ENCODE results near the gene CST3. TPM values are rescaled to one million over a fixed set of nuclear protein-coding genes. Genes with fewer than 3 reads are reported as not detected.

Gene CST3
- total and polyA plus RNA-seq, 11 donors = 240 to 1,194 (median 611) TPM

- WGBS, 4 donors = 95 to 97% (median 96%) methylated on average over 7 of the region's 7 CpGs
- H3K9me3 ChIP-seq = no peaks in the 10 kb centered on the region
- no peak for TF ChIP-seq CTCF (IDR thresholded peaks at IDR 0.05)
- TF ChIP-seq POLR2A (IDR thresholded peaks at IDR 0.05) = no peak
- ATAC-seq = no peak
- DNase-seq = no peak
- H3K36me3 ChIP-seq = no peaks in the 10 kb centered on the region
- H3K4me1 ChIP-seq = peaks cover 0 to 58% (median 7%) of the 10 kb centered on the region in 12 donors
- H3K27me3 ChIP-seq = no peaks in the 10 kb centered on the region
- intact Hi-C loops (cut with DNase I) = no loop called here
- no peak overlapping the region for H3K4me3 ChIP-seq
- H3K27ac ChIP-seq = no peak overlapping the region
These were observed 6.4 kb upstream of the CST3 start for GRCh38 chr20:23644164-23644563.

GRCh38 chr20:23643659-23644058 lies 5.9 kb upstream of the CST3 start:
- peak overlapping the region in 1 of 12 donors; percentile 68 for H3K27ac ChIP-seq
- no peaks in the 10 kb centered on the region for H3K36me3 ChIP-seq
- ATAC-seq (no peak), DNase-seq (no peak)
- H3K9me3 ChIP-seq = no peaks in the 10 kb centered on the region
- TF ChIP-seq CTCF (IDR thresholded peaks at IDR 0.05) (no peak), POLR2A (IDR thresholded peaks at IDR 0.05) (no peak)
- H3K4me1 ChIP-seq = peaks cover 0 to 63% (median 7%) of the 10 kb centered on the region in 12 donors
- no peaks in the 10 kb centered on the region for H3K27me3 ChIP-seq
- WGBS, 4 donors = 79 to 84% (median 83%) methylated on average over 6 of the region's 6 CpGs
- no peak overlapping the region for H3K4me3 ChIP-seq
- intact Hi-C loops (cut with DNase I) = no loop called here

GRCh38 chr20:23641936-23642751 lies 4.4 kb upstream of the CST3 start:
- ATAC-seq (peak in 1 of 4 donors; percentile 13), DNase-seq (no peak)
- H3K27me3 ChIP-seq = no peaks in the 10 kb centered on the region
- TF ChIP-seq CTCF (IDR thresholded peaks at IDR 0.05) = no peak
- TF ChIP-seq POLR2A (IDR thresholded peaks at IDR 0.05) = no peak
- H3K36me3 ChIP-seq = no peaks in the 10 kb centered on the region
- H3K27ac ChIP-seq = peak overlapping the region in 7 of 12 donors; percentile 23 to 68 (median 27)
- H3K4me3 ChIP-seq = no peak overlapping the region
- H3K9me3 ChIP-seq = no peaks in the 10 kb centered on the region
- peaks cover 0 to 60% (median 7%) of the 10 kb centered on the region in 12 donors for H3K4me1 ChIP-seq
- intact Hi-C loops (cut with DNase I) = loop anchor here in 1 of 10 donors (2.0 kb wide), 1 partner anchor 19 kb away; no protein-coding TSS in a partner anchor
- 50 to 66% (median 62%) methylated on average over 12 of the region's 12 CpGs for WGBS, 4 donors

Measured in heart left ventricle (tissue), 16 donors.